HepG2 (cell line): ENCODE data around the gene RDH12.

ENCODE experiments used
- CTCF ChIP-seq: sonication (generic); formaldehyde crosslinking; IDR thresholded peaks from 2 replicates; pipeline ENCODE4 v1.5.0; 2020; ENCODE audit warnings: mild to moderate bottlenecking, missing genetic modification reagents, moderate library complexity
- ZNF337 ChIP-seq: sonication (generic); formaldehyde crosslinking; IDR thresholded peaks from 2 replicates; pipeline ENCODE4 v1.5.1; 2020; ENCODE audit warnings: missing genetic modification reagents, low read depth, mild to moderate bottlenecking, borderline replicate concordance
- TF ChIP-seq, protein P1 (sequence below): sonication (generic); formaldehyde crosslinking; IDR thresholded peaks from 2 replicates; pipeline ENCODE4 v1.8.1; 2022; ENCODE audit warnings: mild to moderate bottlenecking, missing genetic modification reagents

- TF ChIP-seq, protein P1, sequence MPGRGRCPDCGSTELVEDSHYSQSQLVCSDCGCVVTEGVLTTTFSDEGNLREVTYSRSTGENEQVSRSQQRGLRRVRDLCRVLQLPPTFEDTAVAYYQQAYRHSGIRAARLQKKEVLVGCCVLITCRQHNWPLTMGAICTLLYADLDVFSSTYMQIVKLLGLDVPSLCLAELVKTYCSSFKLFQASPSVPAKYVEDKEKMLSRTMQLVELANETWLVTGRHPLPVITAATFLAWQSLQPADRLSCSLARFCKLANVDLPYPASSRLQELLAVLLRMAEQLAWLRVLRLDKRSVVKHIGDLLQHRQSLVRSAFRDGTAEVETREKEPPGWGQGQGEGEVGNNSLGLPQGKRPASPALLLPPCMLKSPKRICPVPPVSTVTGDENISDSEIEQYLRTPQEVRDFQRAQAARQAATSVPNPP (CRISPR knock-in tag), result no peak
- TF ChIP-seq ZNF337 (CRISPR knock-in tag) (no peak), CTCF (CRISPR knock-in tag) (no peak)
Observed at GRCh38 chr14:67744046-67744445, 42.4 kb downstream of the RDH12 start.
